Measurements from ENCODE around the gene ISM1. TPM values are rescaled to one million over a fixed set of nuclear protein-coding genes. Genes with fewer than 3 reads are reported as not detected.

ISM1 gene
- total and polyA plus RNA-seq, 7 donors = 0.60 to 3.3 (median 1.5) TPM; not detected in 1

DNA sequence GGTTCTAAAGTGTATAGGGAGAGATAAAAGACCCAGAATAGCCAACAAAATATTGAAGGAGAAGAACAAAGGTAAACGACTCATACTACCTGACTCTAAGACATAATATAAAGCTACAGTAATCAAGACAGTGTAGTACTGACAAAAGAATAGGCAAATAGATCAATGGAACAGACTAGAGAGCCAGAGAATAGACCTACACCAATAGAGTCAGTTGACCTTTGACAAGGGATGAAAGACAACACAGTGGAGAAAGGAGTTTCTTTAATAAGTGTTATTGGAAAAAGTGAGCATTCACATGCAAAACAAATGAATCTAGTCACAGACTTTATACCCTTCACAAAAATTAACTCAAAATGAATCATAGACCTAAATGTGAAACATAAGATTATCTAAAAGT is 96.4 kb downstream of the ISM1 start:
- no peak overlapping the region for H3K27ac ChIP-seq
- no peak overlapping the region for H3K4me3 ChIP-seq
- H3K27me3 ChIP-seq = no peaks in the 10 kb centered on the region
- peaks cover 0 to 14% (median 6%) of the 10 kb centered on the region in 4 donors for H3K4me1 ChIP-seq
- intact Hi-C loops (cut with DNase I) = no loop called here
- TF ChIP-seq POLR2A (IDR thresholded peaks at IDR 0.05) = no peak
- TF ChIP-seq POLR2AphosphoS5 (IDR thresholded peaks at IDR 0.05) = no peak
- TF ChIP-seq, protein P1, sequence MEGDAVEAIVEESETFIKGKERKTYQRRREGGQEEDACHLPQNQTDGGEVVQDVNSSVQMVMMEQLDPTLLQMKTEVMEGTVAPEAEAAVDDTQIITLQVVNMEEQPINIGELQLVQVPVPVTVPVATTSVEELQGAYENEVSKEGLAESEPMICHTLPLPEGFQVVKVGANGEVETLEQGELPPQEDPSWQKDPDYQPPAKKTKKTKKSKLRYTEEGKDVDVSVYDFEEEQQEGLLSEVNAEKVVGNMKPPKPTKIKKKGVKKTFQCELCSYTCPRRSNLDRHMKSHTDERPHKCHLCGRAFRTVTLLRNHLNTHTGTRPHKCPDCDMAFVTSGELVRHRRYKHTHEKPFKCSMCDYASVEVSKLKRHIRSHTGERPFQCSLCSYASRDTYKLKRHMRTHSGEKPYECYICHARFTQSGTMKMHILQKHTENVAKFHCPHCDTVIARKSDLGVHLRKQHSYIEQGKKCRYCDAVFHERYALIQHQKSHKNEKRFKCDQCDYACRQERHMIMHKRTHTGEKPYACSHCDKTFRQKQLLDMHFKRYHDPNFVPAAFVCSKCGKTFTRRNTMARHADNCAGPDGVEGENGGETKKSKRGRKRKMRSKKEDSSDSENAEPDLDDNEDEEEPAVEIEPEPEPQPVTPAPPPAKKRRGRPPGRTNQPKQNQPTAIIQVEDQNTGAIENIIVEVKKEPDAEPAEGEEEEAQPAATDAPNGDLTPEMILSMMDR (IDR thresholded peaks at IDR 0.05) = no peak
- TF ChIP-seq EP300 (IDR thresholded peaks at IDR 0.05) = no peak
- H3K36me3 ChIP-seq = no peaks in the 10 kb centered on the region
- H3K9me3 ChIP-seq = no peaks in the 10 kb centered on the region
- DNase-seq = no peak
- WGBS, 2 donors = 91 to 93% methylated on average over 1 of the region's 1 CpG

DNA sequence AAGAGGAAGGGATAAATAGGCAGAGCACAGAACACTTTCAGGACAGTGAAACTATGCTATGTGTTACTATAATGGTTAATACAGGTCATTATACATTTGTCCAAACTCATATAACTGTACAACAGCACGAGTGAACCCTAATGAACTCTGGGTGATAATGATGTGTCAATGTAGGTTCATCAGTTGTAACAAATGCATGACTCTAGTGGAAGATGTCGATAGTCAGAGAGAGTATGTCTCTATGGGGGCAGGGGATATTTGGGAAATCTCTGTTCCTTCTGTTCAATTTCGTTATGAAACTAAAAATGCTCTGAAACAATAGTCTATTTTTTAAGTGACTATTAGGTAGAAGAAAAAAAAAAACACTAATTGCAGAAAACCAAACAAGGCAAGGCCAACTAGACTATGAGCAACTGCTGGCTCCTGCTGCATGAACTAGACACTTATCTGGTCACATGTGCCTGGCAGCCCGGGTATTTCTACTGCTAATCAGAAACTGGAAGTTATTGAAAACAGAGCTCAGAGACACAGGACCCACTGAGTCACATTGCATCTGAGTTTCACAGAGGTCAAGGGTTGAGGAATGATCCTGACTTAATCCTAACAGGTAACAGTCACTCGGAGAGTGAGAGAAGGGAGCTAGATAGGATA is 97.9 kb downstream of the ISM1 start:
- no peak overlapping the region for H3K4me3 ChIP-seq
- H3K4me1 ChIP-seq = peaks cover 0 to 22% (median 13%) of the 10 kb centered on the region in 4 donors
- no peaks in the 10 kb centered on the region for H3K9me3 ChIP-seq
- H3K36me3 ChIP-seq = no peaks in the 10 kb centered on the region
- no peak for DNase-seq
- TF ChIP-seq, protein P1 (IDR thresholded peaks at IDR 0.05) = no peak
- TF ChIP-seq EP300 (IDR thresholded peaks at IDR 0.05) = no peak
- no peak for TF ChIP-seq POLR2AphosphoS5 (IDR thresholded peaks at IDR 0.05)
- no peak for TF ChIP-seq POLR2A (IDR thresholded peaks at IDR 0.05)
- intact Hi-C loops (cut with DNase I) = no loop called here
- no peak overlapping the region for H3K27ac ChIP-seq
- 81 to 82% methylated on average over 5 of the region's 5 CpGs for WGBS, 2 donors
- no peaks in the 10 kb centered on the region for H3K27me3 ChIP-seq

DNA sequence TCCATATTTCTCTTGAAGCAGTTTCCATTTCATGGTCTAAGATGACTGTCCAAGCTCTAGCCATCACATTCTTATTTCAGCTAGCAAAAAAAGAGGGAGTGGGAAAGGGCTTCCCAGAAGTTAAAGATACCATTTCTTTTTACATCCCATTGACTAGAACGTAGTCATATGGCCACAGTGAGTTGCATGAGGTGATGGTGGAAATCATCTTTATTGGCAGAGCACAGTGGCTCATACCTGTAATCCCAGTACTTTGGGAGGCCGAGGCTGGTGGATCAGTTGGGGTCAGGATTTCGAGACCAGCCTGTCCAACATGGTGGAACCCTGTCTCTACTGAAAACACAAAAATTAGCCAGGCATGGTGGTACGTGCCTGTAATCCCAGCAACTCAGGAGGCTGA is 99.6 kb downstream of the ISM1 start:
- Histone ChIP-seq H3K27me3 (no peaks in the 10 kb centered on the region), H3K27ac (peak overlapping the region in 1 of 4 donors; percentile 73), H3K4me1 (peaks cover 0 to 31% (median 13%) of the 10 kb centered on the region in 4 donors), H3K36me3 (no peaks in the 10 kb centered on the region), H3K9me3 (no peaks in the 10 kb centered on the region), H3K4me3 (no peak overlapping the region)
- DNase-seq = no peak
- intact Hi-C loops (cut with DNase I) = loop anchor here (5.0 to 10.0 kb wide), 6 partner anchors 37 to 544 kb away; partner anchors contain the start of gene TASP1
- WGBS, 2 donors = 90 to 92% methylated on average over 4 of the region's 4 CpGs
- TF ChIP-seq POLR2AphosphoS5 (IDR thresholded peaks at IDR 0.05) = no peak
- TF ChIP-seq, protein P1 (IDR thresholded peaks at IDR 0.05) = no peak
- no peak for TF ChIP-seq EP300 (IDR thresholded peaks at IDR 0.05)
- no peak for TF ChIP-seq POLR2A (IDR thresholded peaks at IDR 0.05)

DNA sequence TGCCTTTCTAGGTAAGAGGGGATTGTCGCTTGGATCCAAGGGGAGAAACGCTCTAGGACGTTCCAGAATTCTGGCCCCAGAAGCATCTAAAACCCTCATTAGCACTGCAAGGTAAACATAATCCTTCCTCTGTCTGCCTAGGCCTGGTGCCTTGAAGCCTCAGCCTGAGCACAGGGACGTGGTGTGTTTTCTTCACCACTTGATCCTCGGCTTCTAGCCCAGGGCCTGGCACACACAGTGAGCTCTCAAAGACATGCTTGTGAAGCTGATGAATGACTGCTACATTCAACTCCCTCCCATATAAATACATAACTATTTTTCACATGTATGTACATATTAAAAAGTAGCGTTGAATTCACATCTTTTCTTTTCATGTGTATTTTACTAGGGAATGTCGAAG is 100.3 kb downstream of the ISM1 start:
- H3K4me1 ChIP-seq = peaks cover 0 to 39% (median 13%) of the 10 kb centered on the region in 4 donors
- no peaks in the 10 kb centered on the region for H3K27me3 ChIP-seq
- intact Hi-C loops (cut with DNase I) = loop anchor here (5.0 to 10.0 kb wide), 6 partner anchors 36 to 543 kb away; partner anchors contain the start of gene TASP1
- TF ChIP-seq EP300 (IDR thresholded peaks at IDR 0.05) (no peak), POLR2AphosphoS5 (IDR thresholded peaks at IDR 0.05) (no peak), POLR2A (IDR thresholded peaks at IDR 0.05) (no peak)
- TF ChIP-seq, protein P1 (IDR thresholded peaks at IDR 0.05) = no peak
- H3K36me3 ChIP-seq = no peaks in the 10 kb centered on the region
- H3K4me3 ChIP-seq = no peak overlapping the region
- 81 to 89% methylated on average over 7 of the region's 7 CpGs for WGBS, 2 donors
- no peaks in the 10 kb centered on the region for H3K9me3 ChIP-seq
- H3K27ac ChIP-seq = peak overlapping the region in 3 of 4 donors; percentile 41 to 73 (median 56)
- peak; percentile 83 for DNase-seq
